ENCODE measurements around the gene OR4D11.

The OR4D11 gene

DNA sequence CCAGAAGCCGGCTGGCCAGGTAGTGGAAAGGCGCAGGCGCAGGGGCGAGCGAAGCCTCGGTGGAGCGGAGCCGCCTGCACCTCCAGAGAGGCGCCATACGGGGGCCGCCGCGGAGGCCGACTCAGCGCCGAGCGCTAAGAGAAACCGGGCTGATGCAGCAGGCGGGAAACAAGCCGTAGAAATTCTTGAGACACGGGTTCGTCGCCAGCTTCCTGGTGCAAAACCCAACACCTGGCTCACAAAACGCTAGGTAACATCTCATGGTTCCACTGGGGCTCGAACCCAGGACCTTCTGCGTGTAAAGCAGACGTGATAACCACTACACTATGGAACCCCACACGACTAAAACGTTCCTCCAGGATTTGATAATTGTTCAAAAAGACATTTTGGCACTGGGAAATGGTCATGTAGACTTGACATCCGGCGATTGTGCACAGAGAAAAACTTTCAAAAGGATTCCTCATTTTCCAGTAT is 47.0 kb downstream of the OR4D11 start:
- peak; percentile 92 to 95 for DNase-seq

DNA sequence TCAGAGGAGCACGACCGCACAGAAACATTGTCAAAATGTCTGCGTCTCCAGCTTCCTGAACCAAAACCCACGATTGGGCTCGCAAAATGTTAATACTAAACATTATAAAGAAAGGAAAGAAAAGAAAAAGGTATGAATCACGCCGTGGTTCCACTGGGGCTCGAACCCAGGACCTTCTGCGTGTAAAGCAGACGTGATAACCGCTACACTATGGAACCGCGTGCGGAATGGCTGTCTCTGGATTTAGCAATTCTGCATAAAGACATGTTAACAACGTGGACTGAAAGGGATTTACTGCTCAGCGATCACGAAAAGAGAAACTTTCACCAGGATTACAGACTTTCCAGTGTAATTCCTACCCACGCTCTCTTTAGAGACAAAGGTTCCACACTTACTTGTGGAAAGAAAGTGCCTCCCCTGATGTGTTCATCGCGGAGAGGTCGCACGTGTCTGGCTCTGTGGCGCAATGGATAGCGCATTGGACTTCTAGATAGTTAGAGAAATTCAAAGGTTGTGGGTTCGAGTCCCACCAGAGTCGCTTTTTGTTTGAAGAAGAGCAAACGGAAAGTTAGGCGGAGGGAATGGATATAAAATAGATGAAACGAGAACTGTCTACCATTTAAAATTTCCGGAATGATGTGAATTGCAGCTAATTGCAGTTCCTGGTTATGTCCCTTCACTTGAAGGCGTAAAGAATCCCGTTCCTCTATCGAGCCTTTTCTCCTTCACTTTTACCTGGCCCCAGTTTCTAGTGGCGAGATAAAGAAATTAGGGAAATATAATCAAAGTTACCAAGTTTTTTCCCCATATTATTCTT is 47.7 kb downstream of the OR4D11 start:
- peak; percentile 86 to 89 for DNase-seq

- peak; percentile 42 to 56 for DNase-seq
These were observed 48.5 kb downstream of the OR4D11 start for GRCh38 chr11:59551659-59552521.

GRCh38 chr11:59552844-59553243 is 49.5 kb downstream of the OR4D11 start:
- DNase-seq, result no peak

GRCh38 chr11:59553323-59553722 is 49.9 kb downstream of the OR4D11 start:
- DNase-seq, result no peak

All from NCI-H2081 (cell line).